ENCODE data around the gene ZNF32.
A peak's percentile ranks its signal among the peaks of the same experiment; 100 is the strongest.

ZNF32 gene, protein sequence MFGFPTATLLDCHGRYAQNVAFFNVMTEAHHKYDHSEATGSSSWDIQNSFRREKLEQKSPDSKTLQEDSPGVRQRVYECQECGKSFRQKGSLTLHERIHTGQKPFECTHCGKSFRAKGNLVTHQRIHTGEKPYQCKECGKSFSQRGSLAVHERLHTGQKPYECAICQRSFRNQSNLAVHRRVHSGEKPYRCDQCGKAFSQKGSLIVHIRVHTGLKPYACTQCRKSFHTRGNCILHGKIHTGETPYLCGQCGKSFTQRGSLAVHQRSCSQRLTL

DNA sequence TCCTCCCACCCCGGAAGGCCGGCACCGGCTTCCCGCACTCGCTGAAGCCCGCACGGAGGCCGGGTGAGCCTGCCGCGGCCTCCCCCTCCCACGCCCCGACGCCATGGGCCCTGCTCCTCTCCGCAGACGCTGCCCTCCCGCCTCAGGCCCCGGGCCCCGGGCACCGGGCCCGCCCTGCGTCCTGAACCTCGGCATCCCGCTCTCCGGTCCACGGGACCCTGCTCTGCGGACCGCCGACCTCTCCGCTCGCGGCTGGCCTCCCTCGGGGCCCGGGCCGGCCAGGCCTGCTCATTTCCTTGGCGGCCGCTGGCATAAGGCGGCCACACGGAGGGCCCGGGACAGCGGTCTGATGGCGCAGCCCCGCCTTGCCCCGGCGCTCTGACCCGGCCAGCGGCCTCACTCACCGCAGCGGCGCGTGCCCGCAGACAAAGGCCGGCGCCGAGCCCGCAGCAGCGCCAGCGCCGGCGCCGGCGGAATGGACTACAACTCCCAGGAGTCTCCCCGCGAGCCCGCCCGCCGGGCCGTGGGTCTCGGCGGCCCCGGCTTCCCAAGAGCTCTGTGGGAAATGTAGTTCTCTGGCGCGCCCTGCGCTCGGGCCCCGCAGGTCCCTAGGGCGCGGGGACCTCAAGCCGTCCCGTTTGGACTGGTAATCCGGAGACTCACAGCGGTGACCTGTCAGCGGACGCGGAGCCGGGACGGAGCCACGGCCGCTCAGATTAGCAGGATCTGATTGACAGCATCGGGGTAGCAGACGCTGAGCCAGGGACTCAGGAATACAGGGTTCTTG lies at the start of gene ZNF32:
TSS of gene ZNF32 (minus strand) at position 484 of the 787 bp plus-strand sequence. CDS start 2,748 bp downstream, outside the sequence.
- peak; percentile 11 for DNase-seq (ENCODE audit: low spot score)

- no peak for DNase-seq (ENCODE audit: low spot score)
These were observed 49.5 kb upstream of the ZNF32 start for GRCh38 chr10:43698156-43698555.

GRCh38 chr10:43696909-43697483 lies 48.3 kb upstream of the ZNF32 start:
- no peak for DNase-seq (ENCODE audit: low spot score)

GRCh38 chr10:43695730-43696129 lies 47.0 kb upstream of the ZNF32 start:
- DNase-seq (ENCODE audit: low spot score), result no peak

- no peak for DNase-seq (ENCODE audit: low spot score)
These were observed 46.6 kb upstream of the ZNF32 start for GRCh38 chr10:43695321-43695720.

- DNase-seq (ENCODE audit: low spot score), result no peak
These were observed 45.8 kb upstream of the ZNF32 start for GRCh38 chr10:43694526-43694925.

DNA sequence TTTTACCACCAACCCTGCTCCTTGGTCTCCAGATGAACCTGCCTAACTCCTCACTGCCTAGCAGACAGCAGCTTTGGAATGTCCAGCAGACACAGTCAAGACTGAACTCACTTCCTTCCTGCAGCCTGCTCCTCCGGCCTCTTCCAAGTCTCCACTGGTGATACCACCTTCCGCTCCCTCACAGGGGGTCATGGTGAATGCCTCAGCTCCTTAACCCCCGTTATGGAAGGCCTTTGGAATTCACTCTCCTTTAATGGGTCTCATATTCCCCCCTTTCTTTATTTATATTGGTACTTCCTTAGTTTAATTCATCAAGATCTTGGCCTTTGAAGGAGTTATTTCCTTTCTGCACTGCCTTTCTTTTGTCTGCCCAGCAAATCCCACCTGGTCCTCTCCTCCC lies 44.9 kb upstream of the ZNF32 start:
- no peak for DNase-seq (ENCODE audit: low spot score)

- no peak for DNase-seq (ENCODE audit: low spot score)
These were observed 43.6 kb upstream of the ZNF32 start for GRCh38 chr10:43692051-43692825.

DNA sequence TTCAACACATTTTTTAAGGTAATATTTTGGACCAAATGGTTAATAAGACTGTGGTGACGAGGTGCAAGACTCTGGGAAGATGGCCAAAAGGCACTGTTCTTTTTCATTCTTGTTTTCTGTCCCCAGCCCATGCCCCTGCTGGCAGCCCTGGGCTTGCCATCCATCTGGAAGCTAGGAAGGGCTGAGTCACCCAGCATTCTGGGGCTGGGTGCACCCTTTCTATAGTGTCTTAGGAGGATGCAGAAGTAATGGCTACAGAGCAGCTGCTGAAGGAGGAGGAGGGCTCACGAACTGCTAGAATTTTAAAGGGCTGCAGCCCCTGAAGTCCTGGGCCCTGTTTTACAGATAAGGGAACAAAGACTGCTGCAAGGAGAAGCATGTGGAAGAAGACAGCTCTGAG lies 42.8 kb upstream of the ZNF32 start:
- DNase-seq (ENCODE audit: low spot score), result no peak

GRCh38 chr10:43689955-43690771 lies 41.5 kb upstream of the ZNF32 start:
- DNase-seq (ENCODE audit: low spot score), result peak; percentile 40

DNA sequence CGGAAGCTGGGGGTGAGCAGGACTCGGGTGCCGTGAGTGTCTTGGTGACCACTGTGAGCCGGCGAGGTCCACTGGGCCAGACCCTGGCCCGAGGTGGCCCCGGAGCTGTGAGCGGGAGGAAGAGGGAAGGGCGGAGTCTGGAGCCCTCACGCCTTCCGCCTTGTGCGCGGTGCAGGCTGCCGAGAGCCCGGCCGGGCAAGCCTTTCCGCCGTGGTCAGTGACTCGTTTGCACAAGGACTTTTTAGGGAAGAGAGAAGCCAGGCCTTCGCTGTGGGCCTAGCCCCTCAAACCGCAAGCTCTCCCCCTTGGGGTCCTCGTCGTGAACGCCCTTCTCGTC lies 40.9 kb upstream of the ZNF32 start:
- DNase-seq (ENCODE audit: low spot score), result no peak

- no peak for DNase-seq (ENCODE audit: low spot score)
These were observed 40.4 kb upstream of the ZNF32 start for GRCh38 chr10:43689007-43689491.

DNA sequence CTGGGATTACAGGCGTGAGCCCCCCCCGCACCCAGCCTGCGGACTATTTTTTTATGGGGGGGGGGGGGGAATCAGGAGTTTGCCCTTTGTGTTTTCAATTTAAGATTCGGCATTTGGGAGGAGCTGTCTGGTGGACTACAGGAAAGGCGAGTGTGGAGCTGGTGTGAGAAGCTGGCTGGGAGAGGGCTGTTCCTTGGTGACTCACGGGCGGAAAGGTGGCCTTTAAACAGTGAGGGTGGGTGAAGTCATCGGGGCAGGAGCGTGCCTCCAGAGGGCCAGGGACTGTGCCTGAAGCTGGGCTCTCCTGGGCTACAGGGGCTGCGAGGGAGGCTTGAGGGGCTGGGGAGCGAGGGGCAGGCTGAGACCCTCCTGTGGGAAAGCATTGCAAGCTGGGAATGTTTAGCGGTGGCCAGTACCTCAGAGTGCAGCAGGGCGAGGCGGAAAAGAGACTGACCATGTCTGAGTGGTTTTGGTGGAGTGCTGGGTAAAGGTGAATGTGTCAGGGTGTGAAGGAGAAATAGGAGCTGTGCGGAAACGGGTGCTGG lies 39.7 kb upstream of the ZNF32 start:
- DNase-seq (ENCODE audit: low spot score), result no peak

DNA sequence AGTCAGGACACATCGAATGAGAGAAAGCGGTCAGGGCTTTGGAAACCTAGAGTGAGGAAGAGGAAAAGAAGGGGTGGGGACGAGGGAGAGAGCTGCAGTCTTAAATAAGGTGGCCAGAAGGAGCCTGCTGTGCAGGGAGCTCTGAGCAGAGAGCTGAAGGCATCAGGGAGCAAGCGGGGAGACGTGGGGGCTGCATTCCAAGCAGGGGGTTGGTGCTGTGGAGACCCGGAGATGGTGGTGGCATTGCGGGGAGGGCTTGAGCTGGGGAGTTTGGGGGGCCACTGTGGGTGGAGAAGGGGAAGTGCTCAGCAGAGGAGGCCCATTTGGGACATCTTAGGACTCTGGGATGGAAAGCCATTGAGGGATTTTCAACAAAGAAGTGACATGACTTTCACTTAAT lies 38.7 kb upstream of the ZNF32 start:
- DNase-seq (ENCODE audit: low spot score), result no peak

GRCh38 chr10:43686414-43686813 lies 37.7 kb upstream of the ZNF32 start:
- no peak for DNase-seq (ENCODE audit: low spot score)

DNA sequence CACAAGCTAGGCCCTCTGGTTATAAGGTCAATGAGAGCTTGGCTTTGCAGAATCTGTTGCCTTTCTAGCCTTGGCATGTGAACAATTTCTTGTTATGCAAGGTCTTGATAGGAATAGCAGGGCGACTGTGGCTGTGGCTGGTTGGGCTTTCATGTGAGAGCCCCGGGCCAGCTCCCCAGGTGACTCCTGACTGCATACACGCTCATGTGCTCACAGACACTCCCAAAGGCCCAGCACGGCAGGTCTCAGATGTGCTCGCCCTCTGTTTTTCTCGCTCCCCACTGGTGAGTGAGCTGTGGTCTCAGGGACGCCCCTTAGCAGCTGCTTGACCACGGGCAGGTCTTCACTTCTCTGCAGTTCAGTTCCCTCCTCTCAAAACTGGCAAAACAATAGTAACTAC lies 37.1 kb upstream of the ZNF32 start:
- DNase-seq (ENCODE audit: low spot score), result no peak

DNA sequence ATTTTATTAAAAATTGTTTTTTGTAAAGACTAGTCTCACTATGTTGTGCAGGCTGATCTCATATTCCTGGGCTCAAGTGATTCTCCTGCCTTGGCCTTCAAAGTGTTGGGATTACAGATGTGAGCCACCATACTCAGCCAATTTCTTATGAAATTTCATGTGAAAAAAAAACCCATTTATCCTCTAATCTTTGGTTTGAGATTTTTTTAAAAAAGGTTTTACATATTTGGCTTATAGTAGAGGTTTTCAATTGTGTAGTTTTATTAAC lies 35.5 kb upstream of the ZNF32 start:
- DNase-seq (ENCODE audit: low spot score), result no peak

GRCh38 chr10:43683451-43684291 lies 35.0 kb upstream of the ZNF32 start:
- DNase-seq (ENCODE audit: low spot score), result peak; percentile 58

GRCh38 chr10:43682956-43683355 lies 34.3 kb upstream of the ZNF32 start:
- no peak for DNase-seq (ENCODE audit: low spot score)

DNA sequence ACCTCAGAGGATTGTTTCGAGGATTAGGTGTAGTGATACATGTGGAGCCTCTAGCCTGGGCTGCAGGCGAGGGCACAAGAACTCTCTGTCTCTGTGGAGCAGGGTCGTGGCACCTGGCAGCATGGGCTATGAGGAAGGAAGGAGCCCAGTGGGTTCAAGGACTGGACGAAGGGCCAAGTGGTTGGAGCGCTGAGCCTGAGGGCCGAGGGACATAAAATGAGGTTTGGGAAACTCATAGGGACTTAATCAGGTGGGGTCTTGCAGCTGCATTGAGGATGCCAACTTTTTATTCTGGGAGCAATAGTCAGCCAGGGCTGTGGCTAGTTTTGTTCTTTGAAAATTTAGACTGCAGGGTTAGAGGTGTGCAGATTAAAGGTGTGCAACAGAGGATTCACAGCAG lies 33.0 kb upstream of the ZNF32 start:
- DNase-seq (ENCODE audit: low spot score), result no peak

GRCh38 chr10:43681220-43681619 lies 32.5 kb upstream of the ZNF32 start:
- no peak for DNase-seq (ENCODE audit: low spot score)
